ENCODE results near the gene TMEM81.

GRCh38 chr1:205058853-205059252, 25.4 kb downstream of the TMEM81 start:
- no peak for TF ChIP-seq EZH2 (IDR thresholded peaks at IDR 0.05; ENCODE audit: insufficient read depth, poor library complexity, severe bottlenecking)
- no peak for TF ChIP-seq EZH2phosphoT487 (IDR thresholded peaks at IDR 0.05; ENCODE audit: insufficient read depth, low read depth)

Measured in GM23248 (cell line).